HG03135 (cell line): Measurements from ENCODE around the gene MAPK8IP1.
"Not testable (repeated sequence)": the region's sequence is repeated elsewhere in the genome, so short reads cannot be mapped to it uniquely, and the experiment has no call there.

ENCODE experiments used
- ATAC-seq: cut with Tn5 transposase; IDR thresholded peaks from one replicate; pipeline ENCODE4 v1.9.1; 2021; ENCODE audit warnings: mild to moderate bottlenecking, moderate library complexity; ENCODE audit not compliant: unreplicated experiment

Gene MAPK8IP1

GRCh38 chr11:45889555-45889954 lies 4.1 kb downstream of the MAPK8IP1 start:
- ATAC-seq, result no peak

DNA sequence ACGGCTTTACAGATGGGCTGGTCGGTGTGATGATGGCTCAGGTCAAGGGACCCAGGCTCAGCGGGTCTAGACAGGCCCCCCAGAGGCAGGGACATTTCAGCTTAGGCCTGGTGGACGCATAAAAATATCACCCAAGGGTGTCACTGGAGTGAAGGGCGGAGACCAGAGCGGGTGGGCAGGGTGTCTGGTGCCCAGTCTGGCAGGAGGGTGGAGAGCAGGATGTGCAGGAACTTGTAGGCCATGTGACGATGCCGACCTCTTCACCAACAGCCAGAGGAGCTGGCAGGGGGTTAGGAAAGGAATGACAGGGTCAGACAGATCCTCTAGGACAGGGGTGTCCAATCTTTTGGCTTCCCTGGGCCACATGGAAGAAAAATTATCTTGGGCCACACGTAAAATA lies 4.5 kb downstream of the MAPK8IP1 start:
- no peak for ATAC-seq

DNA sequence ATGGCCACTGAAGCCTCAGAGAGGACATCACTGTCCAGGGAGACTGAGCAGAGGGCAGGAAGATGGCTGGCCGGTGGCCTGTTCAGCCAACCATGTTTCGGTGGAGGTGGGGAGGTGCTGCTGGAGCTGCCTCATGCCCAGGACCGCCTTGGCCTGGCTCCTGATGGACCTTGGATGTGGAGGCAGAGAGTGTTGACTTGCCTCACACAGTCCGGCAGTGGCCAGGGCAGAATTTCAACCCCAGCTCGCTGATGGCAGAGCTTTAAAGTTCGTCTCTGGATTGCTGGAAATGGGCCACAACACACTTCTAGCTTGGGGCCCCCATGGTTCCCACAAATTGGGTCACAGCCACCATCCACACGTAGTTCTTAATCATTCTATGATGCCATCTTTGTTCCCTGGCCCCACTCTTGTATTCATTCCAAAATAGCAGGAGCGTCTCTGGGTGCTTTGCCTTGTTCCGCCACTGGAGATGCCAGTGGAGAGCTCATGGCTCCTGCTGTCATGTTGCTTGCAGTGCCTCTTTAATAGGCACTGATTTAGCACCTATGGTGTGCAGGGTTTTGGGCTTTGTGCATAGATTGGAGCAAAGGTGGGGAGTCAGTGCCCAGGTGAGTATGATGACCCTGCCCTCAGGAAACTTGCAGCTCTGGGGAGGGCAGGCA lies 5.6 kb downstream of the MAPK8IP1 start:
- no peak for ATAC-seq

- no peak for ATAC-seq
Measured at GRCh38 chr11:45892856-45893255, 7.4 kb downstream of the MAPK8IP1 start.

GRCh38 chr11:45894555-45895247 lies 9.2 kb downstream of the MAPK8IP1 start:
- no peak for ATAC-seq

DNA sequence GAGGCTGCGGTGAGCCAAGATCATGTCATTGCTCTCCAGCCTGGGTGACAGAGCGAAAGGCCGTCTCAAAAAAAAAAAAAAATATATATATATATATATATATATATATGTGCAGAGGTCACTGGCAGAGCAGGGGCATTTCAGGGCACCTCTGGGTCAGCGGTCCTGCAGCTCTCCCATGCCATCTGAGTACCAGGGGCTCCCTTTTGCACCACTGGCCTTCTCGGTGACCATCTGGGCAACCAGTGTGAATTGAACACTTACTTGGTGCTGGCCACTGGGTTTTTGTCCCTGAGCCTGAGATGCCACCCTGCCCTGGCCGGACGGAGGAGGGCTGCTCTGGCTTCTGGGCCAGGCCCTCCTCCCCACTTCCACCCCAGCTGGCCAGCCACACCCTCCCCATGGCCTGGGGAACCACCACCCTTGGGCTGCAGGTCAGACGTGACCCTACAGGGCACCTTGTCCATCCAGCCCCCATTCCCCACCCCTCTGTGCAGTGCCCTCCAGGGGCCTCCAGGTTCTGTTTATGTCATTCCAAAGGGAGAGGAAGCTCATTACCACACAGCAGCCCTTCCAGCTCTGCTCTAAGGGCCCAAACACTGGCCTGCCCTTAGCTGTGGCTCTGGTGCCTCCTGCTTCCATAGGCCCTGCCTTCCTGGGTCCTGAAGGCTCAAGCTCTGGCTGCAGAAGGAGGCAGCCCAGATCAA lies 10.3 kb downstream of the MAPK8IP1 start:
- ATAC-seq, result no peak

GRCh38 chr11:45896422-45896984 lies 11.1 kb downstream of the MAPK8IP1 start:
- ATAC-seq, result no peak

- no peak for ATAC-seq
Measured at GRCh38 chr11:45897556-45897955, 12.1 kb downstream of the MAPK8IP1 start.

DNA sequence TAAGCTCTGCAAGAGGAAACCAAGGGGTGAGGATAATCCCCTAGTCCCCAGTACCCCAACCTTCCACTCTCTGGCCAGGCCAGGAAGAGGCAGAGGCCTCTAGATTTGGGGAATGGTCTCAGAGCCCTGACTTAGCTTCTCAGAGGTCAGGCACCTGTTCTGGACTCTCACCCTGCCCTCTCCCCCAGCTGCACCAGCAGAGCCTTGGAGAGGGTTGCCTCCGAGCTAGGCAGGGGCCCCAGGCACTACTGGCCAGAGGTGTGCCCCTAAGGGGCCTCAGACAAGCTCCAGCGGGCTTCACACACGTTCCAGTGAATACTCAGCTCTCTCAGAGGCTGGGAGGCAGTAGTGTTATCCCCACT lies 13.6 kb downstream of the MAPK8IP1 start:
- ATAC-seq, result no peak

- ATAC-seq, result peak; percentile 56
Measured at GRCh38 chr11:45899448-45900174, 14.2 kb downstream of the MAPK8IP1 start.

GRCh38 chr11:45900175-45900800 lies 14.8 kb downstream of the MAPK8IP1 start:
- not testable (repeated sequence) for ATAC-seq

- no peak for ATAC-seq
Measured at GRCh38 chr11:45900916-45901617, 15.6 kb downstream of the MAPK8IP1 start.

DNA sequence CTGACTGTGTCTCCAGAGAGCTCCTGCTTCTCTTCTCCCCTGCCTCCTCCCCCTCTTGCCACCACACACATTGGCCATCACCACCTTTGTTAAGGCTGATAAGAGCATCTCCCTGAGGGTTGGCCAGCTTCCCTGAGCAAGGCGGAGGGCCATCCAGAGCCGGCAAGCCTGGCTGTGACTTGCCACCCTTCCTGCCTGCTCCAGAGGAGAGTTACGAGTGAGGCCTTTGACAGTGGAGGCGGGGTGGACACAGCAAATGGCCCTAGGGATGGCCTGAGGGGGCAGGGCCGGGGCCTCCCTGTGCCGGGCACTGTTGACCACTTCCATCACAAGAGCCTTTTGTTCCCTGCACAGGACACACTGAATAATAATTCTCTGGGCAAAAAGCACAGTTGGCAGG lies 16.2 kb downstream of the MAPK8IP1 start:
- no peak for ATAC-seq

DNA sequence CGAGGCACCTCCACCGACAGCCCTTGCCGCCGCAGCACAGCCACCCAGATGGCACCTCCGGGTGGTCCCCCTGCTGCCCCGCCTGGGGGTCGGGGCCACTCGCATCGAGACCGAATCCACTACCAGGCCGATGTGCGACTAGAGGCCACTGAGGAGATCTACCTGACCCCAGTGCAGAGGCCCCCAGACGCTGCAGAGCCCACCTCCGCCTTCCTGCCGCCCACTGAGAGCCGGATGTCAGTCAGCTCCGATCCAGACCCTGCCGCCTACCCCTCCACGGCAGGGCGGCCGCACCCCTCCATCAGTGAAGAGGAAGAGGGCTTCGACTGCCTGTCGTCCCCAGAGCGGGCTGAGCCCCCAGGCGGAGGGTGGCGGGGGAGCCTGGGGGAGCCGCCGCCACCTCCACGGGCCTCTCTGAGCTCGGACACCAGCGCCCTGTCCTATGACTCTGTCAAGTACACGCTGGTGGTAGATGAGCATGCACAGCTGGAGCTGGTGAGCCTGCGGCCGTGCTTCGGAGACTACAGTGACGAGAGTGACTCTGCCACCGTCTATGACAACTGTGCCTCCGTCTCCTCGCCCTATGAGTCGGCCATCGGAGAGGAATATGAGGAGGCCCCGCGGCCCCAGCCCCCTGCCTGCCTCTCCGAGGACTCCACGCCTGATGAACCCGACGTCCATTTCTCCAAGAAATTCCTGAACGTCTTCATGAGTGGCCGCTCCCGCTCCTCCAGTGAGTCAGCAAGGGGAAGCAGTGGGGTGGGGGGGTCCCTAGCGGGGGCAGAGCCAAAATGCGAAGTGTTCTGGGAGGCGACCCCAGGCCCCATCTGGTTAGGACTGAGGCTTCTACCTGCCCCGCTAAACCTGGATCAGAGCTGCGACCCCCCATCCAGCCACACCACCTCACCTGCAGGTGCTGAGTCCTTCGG lies 17.3 kb downstream of the MAPK8IP1 start:
- ATAC-seq, result no peak

GRCh38 chr11:45904309-45904915 lies 19.0 kb downstream of the MAPK8IP1 start:
- ATAC-seq, result no peak

DNA sequence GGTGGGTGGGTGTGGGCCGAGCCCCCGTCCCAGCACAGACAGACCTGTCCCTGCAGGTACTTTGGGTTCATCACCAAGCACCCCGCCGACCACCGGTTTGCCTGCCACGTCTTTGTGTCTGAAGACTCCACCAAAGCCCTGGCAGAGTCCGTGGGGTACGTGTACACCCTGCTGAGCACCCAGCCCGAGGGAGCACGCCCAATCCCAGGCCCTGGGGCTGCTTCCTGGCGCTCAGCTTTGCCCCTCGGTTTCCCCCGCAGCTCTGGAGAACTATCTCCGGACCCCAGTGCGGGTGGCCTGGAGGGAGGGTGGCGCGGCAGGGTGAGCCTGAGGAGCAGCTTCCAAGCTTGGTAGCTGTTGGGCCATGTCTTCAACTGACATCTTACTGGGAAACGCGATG lies 19.6 kb downstream of the MAPK8IP1 start:
- ATAC-seq, result no peak

GRCh38 chr11:45905576-45905975 lies 20.1 kb downstream of the MAPK8IP1 start:
- not testable (repeated sequence) for ATAC-seq

DNA sequence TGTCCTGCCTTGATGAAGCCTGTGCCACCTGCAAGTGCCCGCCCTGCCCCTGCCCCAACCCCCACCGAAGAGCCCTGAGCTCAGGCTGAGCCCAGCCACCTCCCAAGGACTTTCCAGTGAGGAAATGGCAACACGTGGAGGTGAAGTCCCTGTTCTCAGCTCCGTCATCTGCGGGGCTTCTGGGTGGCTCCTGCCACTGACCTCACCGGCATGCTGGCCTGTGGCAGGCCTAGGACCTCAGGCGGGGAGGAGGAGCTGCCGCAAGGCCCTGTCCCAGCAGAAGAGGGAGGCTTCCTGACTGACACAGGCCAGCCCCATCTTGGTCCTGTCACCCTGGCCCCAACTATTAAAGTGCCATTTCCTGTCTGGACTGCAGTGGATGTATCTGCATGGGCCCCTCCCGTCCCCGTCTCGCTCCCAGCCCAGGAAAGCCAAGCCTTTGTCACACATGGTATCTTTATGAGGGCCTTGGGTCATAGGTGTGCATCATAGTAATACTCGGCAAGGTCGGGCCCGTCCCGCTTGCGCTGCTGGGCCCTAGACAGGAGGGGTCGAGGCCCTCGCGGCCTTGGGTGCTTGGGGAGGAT lies 20.7 kb downstream of the MAPK8IP1 start:
- ATAC-seq, result no peak
